GM18868 (cell line): ENCODE results near the gene ZNF750.

Experiments used
- ATAC-seq: cut with Tn5 transposase; IDR thresholded peaks from one replicate; pipeline ENCODE4 v1.9.1; 2021; ENCODE audit warnings: mild to moderate bottlenecking, moderate library complexity; ENCODE audit not compliant: unreplicated experiment

The ZNF750 gene

GRCh38 chr17:82814834-82815233 is 25.0 kb downstream of the ZNF750 start:
- ATAC-seq = no peak

DNA sequence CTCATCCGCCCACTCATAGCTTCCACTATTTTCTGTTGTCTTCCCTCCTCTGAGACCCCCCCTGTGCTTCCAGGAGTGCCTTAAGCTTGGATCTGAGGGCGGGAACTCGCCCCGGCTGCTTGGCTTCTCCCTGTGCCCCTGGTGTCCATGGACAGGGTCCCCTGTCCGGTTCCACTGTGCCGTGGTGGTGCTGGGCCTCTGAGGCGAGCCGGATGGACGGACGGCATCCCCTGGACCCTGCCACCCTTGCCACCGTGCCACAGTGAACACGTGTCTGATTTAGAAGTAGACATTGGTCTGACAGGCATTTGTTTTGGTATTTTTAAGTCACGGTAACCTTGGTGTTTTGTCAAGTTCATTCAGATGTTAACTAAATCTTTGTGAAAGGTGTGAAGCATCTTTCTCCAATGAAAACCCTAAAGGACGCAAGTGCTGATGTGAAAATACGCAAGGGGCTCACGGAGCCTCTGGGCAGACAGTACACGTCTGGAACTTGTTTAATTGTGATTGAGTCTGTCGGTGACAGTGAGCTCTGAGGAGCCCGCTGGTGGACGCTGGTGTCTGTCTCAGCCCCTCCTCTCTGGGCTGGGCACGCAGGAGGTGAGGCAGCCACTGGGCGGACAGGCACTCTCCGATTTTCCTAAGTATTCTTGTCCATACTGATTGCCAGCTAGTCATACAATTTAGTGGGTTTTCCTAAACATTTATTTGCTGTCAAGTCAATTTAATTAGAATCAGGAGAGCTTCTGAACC is 26.3 kb downstream of the ZNF750 start:
- no peak for ATAC-seq

GRCh38 chr17:82812601-82813000 is 27.2 kb downstream of the ZNF750 start:
- no peak for ATAC-seq

DNA sequence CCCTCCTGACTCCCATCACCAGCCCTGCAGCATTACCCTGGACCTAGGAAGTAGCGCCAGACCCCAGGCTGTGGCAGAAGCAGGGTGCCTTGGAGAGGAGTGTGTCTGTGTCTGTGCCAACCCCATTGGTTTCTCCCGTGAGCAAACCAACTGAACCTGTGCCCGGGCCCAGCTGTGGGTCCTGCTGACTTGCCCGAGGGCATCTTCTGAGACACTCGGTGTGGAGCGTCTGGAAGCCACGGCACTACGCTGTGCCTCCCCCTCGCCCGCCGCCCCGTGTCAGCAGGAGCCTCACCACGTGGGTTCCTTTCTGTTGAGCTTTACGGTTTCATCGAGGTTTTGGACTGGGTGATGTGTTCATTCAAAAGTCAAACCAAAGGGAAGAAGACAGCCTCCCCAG is 27.8 kb downstream of the ZNF750 start:
- ATAC-seq = no peak

GRCh38 chr17:82810644-82811430 is 29.0 kb downstream of the ZNF750 start:
- ATAC-seq = no peak

GRCh38 chr17:82808921-82809905 is 30.6 kb downstream of the ZNF750 start:
- no peak for ATAC-seq

DNA sequence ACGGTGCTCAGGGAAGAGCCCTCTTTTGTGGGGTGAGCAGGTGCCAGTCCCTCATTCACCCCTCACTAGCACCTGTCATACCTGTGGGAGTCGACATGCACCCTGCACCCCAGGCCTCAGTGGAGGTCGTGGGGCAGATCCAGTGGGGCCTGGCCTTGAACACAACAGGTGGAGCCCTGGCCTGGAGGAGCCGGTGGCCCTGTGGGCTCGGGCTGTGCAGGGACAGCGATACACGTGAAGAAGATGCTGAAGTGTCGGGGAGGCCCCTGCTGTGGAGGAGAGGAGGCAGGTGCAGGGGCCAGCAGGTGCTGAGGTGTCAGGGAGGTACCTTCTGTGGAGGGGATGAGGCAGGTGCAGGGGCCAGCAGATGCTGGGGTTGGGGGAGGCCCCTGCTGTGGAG is 31.8 kb downstream of the ZNF750 start:
- ATAC-seq = no peak

GRCh38 chr17:82807562-82807961 is 32.3 kb downstream of the ZNF750 start:
- no peak for ATAC-seq

DNA sequence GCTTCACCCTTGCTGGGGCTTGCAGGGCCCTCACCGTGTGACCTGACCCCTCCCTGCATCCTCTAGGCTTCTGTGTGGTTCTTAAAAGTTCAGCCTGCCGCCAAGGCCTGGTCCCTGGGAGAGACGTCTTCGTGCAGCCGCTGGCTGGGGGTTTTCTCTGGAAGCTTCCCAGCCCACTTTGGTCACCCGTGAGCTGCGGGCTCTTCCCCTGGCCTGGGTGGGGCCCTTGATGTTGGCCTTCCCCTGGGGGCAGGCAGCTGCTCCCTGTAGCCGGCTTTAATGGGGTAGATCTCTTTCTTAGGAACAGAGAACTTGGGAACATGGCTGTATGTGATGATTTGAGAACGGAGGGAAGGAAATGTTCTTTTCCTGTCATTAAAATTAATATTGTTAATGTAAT is 32.7 kb downstream of the ZNF750 start:
- no peak for ATAC-seq

- no peak for ATAC-seq
Observed at GRCh38 chr17:82806645-82807044, 33.2 kb downstream of the ZNF750 start.

DNA sequence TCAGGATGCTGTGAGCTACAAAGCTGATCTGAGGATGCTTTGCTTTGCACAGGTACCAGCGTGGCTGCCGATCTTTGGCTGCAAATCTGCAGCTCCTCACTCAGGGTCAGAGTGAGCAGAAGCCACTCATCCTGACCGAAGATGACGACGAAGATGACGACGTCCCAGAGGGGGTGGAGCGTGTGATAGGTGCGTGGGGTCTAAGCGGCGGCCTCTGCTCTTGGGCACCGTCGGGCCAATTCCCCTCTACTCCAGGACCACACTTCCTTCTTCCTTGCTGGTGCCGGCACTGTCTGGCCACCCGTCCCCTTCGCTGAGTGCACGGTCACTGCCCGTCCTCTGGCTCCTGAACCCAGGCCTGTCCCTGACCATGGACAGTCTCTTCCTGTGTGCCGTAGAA is 34.0 kb downstream of the ZNF750 start:
- ATAC-seq = no peak

DNA sequence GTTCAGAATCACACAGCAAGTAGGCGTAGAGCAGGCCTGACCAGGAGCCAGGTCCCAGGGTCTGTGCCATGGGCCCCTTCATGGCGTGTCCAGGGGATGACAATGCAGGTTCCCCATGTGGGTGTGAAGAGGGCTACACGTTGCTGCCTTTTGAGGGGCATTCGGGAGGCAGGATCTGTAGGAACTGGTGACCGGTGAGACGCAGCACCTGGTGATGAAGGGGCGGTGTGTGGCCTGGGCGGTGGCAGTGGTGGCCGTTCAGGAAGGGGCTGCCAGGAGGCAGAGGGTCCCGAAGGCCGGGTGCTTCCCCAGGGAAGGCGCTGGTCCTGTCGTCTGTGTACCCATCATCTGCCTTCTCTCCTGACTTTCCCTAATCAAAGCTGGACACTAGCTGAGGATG is 34.6 kb downstream of the ZNF750 start:
- no peak for ATAC-seq

DNA sequence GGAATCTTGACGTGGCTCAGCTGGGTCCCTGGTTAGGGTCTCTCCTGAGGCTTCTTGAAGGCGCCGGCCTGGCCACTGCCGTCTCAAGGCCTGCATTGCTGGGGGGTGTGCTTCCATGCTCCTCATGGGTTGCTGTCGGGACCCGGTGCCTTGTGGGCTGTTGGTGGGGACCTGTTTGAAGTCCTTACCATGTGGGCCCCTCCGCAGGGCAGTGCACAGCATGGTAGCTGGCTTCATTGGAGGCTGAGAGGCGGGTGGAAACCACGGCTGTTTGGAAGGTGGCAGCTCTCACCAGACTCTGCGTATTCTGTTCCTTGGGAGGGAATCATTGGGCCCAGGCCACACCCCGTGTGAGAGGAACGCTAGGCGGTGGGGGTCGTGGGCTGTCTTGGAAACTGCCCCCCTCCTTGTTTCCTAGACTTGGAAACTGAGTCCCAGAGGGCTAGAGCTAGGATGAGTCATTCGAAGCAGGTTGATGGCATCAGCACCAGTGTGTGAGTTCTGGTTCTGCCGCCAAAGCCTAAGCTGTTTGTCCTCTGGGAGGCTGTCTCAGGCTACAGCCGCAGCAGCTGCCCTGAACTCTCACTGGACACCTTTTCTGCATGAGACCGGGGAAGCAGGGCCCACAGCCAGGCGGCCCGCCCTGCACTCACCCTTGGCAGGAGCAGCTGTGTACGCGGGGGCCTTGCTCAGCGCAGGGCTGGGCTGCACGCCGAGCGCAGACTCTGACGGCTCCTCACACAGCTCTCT is 35.2 kb downstream of the ZNF750 start:
- ATAC-seq = no peak

- ATAC-seq = no peak
Observed at GRCh38 chr17:82803606-82804005, 36.2 kb downstream of the ZNF750 start.

GRCh38 chr17:82803185-82803584 is 36.6 kb downstream of the ZNF750 start:
- ATAC-seq = no peak

DNA sequence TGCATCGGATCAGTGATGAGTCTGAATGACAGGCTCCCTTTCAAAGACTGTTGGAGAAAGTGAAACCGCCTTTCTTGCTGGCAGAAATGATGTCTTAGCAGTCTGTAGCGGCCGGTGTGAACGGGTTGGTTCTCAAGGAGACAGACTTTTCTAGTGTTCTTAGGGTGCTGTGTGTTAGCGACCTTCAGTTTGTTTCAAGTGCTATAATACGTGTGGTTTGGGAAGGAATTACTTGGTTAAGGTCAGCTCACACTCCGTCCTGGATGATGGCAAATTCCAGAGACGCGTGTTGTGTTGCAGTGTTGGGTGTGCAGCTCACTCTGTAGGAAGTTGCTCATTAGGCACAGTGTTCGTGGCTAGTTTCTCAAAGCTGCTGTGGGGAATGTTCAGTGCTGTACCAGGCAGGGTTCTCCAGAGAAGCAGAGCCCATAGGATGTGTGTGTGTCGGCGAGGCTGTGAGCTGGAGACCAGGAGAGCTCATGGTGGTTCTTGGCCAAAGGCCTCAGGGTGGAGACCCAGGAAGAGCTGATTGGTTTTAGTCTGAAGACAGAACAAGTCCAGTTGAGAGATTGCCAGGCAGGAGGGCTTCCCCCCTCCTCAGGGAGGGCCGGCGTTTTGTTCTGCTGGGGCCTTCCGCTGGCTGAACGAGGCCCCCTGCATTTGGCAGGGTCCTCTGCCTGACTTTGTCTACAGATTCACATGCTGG is 37.6 kb downstream of the ZNF750 start:
- ATAC-seq = no peak

GRCh38 chr17:82801377-82801970 is 38.3 kb downstream of the ZNF750 start:
- no peak for ATAC-seq

- no peak for ATAC-seq
Observed at GRCh38 chr17:82800885-82801284, 38.9 kb downstream of the ZNF750 start.

DNA sequence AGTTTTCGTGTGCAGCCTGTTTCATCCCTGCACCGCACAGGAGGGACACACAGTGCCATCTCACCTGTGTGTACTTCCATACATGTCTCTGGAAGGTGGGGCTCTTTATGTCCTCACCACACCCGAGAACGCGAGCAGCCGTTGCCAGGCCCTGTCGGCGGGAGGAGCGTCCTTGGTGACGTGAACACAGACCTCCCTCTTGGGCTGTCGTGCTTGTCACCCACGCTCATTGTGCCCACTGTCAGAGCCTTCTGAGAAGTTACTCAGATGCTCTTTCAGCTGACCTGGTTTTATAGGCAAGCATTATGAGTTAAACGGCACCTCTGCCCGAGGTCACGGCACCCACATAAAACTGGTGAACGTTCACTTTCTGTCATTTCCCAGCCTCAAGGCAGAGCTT is 40.2 kb downstream of the ZNF750 start:
- ATAC-seq = no peak
